Gastroesophageal sphincter (tissue), 3 donors: Measurements from ENCODE around the gene CNNM2.

Source experiments
- CTCF ChIP-seq, 4 experiments: fragments of 200-600 bp in 2 of 4; fragments of 450-650 bp in 2 of 4; sonication (generic) in 1 of 4; IDR thresholded peaks; one replicate each; pipeline ENCODE4 v1.5.1; 2017 to 2019; ENCODE audit warnings: antibody characterized with exemption in 4 of 4, mild to moderate bottlenecking in 2 of 4, moderate library complexity in 2 of 4
- POLR2A ChIP-seq, 2 donors: fragments of 450-650 bp; IDR thresholded peaks; one replicate each; pipeline ENCODE4 v1.6.1; 2017; ENCODE audit warnings: antibody characterized with exemption in 2 of 2, mild to moderate bottlenecking in 2 of 2, moderate library complexity in 1 of 2
- POLR2AphosphoS5 ChIP-seq: sonication (generic); formaldehyde crosslinking; IDR thresholded peaks from one replicate; pipeline ENCODE4 v1.6.1; 2017; ENCODE audit warnings: antibody characterized with exemption

DNA sequence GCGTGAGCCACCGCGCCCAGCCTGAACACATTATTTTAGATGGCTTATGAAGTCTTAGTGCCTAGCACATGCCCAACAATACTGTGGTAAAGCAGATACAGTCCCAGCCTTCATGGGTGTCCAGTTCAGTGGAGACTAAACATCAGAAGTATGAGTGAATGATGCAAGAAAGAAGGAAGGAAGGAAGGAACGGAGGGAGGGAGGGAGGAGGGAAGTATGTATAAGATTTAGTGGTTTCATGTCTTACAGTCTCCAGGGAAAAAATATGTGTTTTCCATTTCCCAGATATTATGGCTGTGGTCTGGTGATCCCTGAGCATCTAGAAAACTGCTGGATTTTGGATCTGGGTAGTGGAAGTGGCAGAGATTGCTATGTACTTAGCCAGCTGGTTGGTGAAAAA, 45.9 kb upstream of the CNNM2 start:
- no peak for TF ChIP-seq CTCF (IDR thresholded peaks at IDR 0.05)
- no peak for TF ChIP-seq POLR2A (IDR thresholded peaks at IDR 0.05)
- TF ChIP-seq POLR2AphosphoS5: no peak
